Astrocyte of the cerebellum (primary cell): ENCODE measurements around the gene SPATS2.

Source experiments
- DNase-seq: peaks from one replicate; pipeline ENCODE4 v3.0.0-alpha.2; 2011; ENCODE audit warnings: low read depth
- H3K4me3 ChIP-seq: 2 replicates; pipeline ENCODE4 v1.5.1; 2011; ENCODE audit warnings: mild to moderate bottlenecking, low read depth, low read length, moderate library complexity
- in situ Hi-C: cut with HindIII; loops from 2 replicates; pipeline ENCODE4 v1.10.0; 2017; ENCODE audit warnings: low sequenced_read_pairs
- TF ChIP-seq, protein P1 (sequence below): IDR thresholded peaks from 2 replicates; pipeline ENCODE4 v1.5.1; 2012; ENCODE audit warnings: low read length, low read depth, moderate library complexity, mild to moderate bottlenecking; ENCODE audit errors: missing control alignments

The SPATS2 gene

DNA sequence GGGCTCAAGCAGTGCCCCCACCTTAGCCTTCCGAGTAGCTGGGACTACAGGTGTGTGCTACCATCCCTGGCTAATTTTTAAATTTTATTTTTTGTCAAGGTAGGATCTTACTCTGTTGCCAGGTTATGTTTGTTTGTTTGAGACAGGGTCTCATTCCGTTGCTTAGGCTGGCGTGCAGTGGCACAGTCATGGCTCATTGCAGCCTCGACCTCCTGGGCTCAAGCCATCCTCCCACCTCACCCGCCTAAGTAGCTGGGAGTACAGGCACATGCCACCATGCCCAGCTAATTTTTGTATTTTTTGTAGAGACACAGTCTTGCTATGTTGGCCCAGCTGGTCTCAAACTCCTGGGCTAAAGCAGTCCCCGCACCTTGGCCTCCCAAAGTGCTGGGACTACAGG lies 88.2 kb downstream of the SPATS2 start:
- no peak overlapping the region for H3K4me3 ChIP-seq
- in situ Hi-C loops: no loop called here
- DNase-seq: no peak
- TF ChIP-seq, protein P1, sequence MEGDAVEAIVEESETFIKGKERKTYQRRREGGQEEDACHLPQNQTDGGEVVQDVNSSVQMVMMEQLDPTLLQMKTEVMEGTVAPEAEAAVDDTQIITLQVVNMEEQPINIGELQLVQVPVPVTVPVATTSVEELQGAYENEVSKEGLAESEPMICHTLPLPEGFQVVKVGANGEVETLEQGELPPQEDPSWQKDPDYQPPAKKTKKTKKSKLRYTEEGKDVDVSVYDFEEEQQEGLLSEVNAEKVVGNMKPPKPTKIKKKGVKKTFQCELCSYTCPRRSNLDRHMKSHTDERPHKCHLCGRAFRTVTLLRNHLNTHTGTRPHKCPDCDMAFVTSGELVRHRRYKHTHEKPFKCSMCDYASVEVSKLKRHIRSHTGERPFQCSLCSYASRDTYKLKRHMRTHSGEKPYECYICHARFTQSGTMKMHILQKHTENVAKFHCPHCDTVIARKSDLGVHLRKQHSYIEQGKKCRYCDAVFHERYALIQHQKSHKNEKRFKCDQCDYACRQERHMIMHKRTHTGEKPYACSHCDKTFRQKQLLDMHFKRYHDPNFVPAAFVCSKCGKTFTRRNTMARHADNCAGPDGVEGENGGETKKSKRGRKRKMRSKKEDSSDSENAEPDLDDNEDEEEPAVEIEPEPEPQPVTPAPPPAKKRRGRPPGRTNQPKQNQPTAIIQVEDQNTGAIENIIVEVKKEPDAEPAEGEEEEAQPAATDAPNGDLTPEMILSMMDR: no peak

DNA sequence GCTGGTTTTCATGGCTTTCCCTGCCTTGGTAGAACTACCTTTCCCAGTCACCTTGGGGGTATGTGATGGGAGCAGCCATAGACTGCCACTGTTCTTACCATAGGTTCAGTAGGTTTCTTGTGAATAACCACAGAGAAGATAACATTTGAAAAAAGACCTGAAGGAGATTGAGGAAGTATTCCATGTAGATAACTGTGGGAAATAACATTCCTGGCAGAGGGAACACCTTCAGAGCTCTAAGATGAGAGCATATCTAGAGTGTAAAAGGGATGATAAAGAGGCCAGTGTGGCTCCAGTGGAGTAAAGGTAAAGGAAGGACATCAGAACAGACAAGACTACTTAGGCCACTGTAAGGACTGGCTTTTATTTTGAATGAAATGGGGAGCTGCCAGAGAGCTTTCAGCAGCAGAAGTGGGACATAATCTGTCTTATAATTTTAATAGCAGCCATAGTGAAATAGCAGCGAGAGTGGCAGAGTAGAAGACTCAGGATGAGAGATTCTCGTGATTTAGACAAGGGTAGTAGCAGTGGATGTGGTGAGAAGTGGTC lies 88.9 kb downstream of the SPATS2 start:
- no peak for DNase-seq
- H3K4me3 ChIP-seq: no peak overlapping the region
- in situ Hi-C loops: no loop called here
- TF ChIP-seq, protein P1: no peak

DNA sequence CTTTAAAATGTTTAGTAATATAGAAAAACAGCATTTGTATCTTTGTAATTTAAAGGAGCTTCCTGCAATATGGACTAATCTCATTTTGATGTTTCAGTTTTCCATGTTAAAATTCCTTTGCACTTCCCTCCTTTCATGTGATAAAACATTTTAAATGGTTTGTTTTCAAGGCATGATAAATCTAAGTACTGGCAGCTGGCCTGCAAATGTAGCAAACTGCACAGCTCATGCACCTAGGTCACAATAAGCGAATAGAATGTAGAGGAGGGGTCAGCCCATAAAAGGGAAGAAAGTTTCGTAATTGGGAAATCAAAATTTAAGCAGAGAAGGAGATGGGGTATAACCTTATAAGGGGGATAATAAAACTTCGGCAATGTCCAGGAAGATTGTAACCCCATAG lies 91.6 kb downstream of the SPATS2 start:
- no peak overlapping the region for H3K4me3 ChIP-seq
- no peak for DNase-seq
- in situ Hi-C loops: no loop called here
- TF ChIP-seq, protein P1: no peak

DNA sequence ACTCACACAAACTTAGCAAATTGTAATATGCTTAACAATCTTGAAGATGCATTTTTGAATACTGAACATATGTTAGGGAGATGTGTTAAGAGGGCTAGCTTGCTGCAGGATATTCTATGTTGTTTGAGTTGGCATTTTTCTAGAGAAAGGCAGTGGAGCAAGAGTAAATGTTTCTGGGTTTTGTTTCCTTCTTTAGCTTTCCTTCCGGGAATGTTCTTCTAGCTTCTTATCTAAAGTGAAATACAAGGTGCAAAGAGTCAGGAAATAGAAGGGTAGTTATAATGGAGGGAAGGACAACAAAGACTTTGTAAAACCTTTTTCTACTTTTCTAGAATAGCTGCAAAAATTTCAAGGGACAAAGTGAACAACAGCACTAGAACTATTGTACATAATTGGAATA lies 94.0 kb downstream of the SPATS2 start:
- no peak for DNase-seq
- TF ChIP-seq, protein P1: no peak
- no peak overlapping the region for H3K4me3 ChIP-seq
- in situ Hi-C loops: no loop called here

DNA sequence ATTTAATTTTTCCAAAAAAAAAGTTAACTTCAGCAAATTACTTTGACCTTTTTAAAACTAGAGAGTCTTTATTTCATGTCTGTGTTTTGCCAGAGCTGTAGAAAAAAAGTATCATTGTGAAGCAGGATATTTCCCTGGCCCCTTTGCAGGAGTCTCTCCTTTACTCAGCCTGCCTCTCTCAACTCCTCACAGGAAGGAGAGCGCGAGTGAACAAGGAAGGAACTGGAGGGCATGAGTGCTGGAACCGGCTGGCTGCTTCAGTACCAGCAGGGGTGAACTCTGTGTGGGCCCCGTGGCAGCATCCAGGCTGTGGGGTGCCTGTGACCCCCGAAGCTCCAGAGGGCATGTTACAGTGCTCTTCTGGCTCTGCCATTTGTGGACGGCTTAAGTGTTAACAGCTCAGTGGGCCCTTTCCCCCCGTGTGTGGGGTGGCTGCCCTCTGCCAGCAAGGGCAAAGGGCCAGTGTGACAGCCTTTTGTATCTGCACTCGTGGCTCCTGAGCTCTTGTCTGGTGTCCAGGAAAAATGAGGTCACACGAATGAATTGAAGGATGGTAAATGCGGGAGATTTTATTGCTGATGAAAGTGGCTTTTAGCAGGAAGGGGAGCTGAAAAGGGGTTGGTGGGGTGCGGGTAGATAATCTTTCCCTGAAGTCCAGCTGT lies 95.0 kb downstream of the SPATS2 start:
- in situ Hi-C loops: no loop called here
- DNase-seq: no peak
- H3K4me3 ChIP-seq: no peak overlapping the region
- TF ChIP-seq, protein P1: no peak

DNA sequence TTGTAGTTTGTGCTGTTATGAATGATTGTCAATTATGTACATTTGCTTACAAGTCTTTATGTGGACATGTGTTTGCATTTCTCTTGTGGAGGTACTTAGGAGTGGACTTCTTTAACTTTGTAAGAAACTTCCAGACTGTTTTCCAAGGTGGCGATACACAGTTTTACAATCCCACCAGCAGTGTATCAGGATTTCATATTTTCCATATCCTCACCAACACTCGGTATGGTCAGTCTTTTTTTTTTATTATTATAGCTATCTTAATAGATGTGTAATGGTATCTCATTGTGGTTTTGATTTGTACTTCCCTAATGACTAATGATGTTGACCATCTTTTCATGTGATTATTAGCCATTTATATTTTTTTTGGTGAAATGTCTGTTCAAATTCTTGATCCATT lies 97.9 kb downstream of the SPATS2 start:
- DNase-seq: no peak
- in situ Hi-C loops: no loop called here
- TF ChIP-seq, protein P1: no peak
- no peak overlapping the region for H3K4me3 ChIP-seq
